ENCODE measurements around the gene LRP1B. TPM values are rescaled to one million over a fixed set of nuclear protein-coding genes. Genes with fewer than 3 reads are reported as not detected.

Gene LRP1B
- total RNA-seq, 1 experiment from 2014 or later: 0.21 TPM

- Mint-ChIP-seq H3K4me3 (ENCODE audit: low read depth, unreplicated experiment) (no peak overlapping the region), H3K9me3 (ENCODE audit: low read depth, unreplicated experiment) (no peaks in the 10 kb centered on the region), H3K4me1 (ENCODE audit: low read depth, unreplicated experiment) (no peaks in the 10 kb centered on the region), H3K36me3 (ENCODE audit: insufficient read depth, unreplicated experiment) (no peaks in the 10 kb centered on the region), H3K27me3 (ENCODE audit: unreplicated experiment) (no peaks in the 10 kb centered on the region), H3K27ac (ENCODE audit: unreplicated experiment) (no peak overlapping the region)
- no peak for DNase-seq
- intact Hi-C loops (cut with micrococcal nuclease; ENCODE audit: unreplicated experiment): no loop called here
- CTCF ChIA-PET: no interaction called here
- no peak for TF ChIP-seq CTCF (IDR thresholded peaks at IDR 0.05; ENCODE audit: unreplicated experiment)
- BruUV-seq (replicated peaks): no TSS peak
Observed at GRCh38 chr2:140203347-140203746, 1927.5 kb downstream of the LRP1B start.

- no peak for DNase-seq
- no TSS peak for BruUV-seq (replicated peaks)
- no peak for TF ChIP-seq CTCF (IDR thresholded peaks at IDR 0.05; ENCODE audit: unreplicated experiment)
- Mint-ChIP-seq H3K9me3 (ENCODE audit: low read depth, unreplicated experiment) (no peaks in the 10 kb centered on the region), H3K27ac (ENCODE audit: unreplicated experiment) (no peak overlapping the region), H3K4me1 (ENCODE audit: low read depth, unreplicated experiment) (no peaks in the 10 kb centered on the region), H3K36me3 (ENCODE audit: insufficient read depth, unreplicated experiment) (no peaks in the 10 kb centered on the region), H3K4me3 (ENCODE audit: low read depth, unreplicated experiment) (no peak overlapping the region), H3K27me3 (ENCODE audit: unreplicated experiment) (no peaks in the 10 kb centered on the region)
- intact Hi-C loops (cut with micrococcal nuclease; ENCODE audit: unreplicated experiment): no loop called here
- CTCF ChIA-PET: no interaction called here
Observed at GRCh38 chr2:140201572-140201971, 1929.2 kb downstream of the LRP1B start.

- no peak overlapping the region for H3K27ac Mint-ChIP-seq (ENCODE audit: unreplicated experiment)
- H3K4me1 Mint-ChIP-seq (ENCODE audit: low read depth, unreplicated experiment): no peaks in the 10 kb centered on the region
- no peaks in the 10 kb centered on the region for H3K36me3 Mint-ChIP-seq (ENCODE audit: insufficient read depth, unreplicated experiment)
- intact Hi-C loops (cut with micrococcal nuclease; ENCODE audit: unreplicated experiment): no loop called here
- TF ChIP-seq CTCF (IDR thresholded peaks at IDR 0.05; ENCODE audit: unreplicated experiment): no peak
- CTCF ChIA-PET: no interaction called here
- BruUV-seq (replicated peaks): no TSS peak
- no peaks in the 10 kb centered on the region for H3K27me3 Mint-ChIP-seq (ENCODE audit: unreplicated experiment)
- no peak overlapping the region for H3K4me3 Mint-ChIP-seq (ENCODE audit: low read depth, unreplicated experiment)
- no peak for DNase-seq
- H3K9me3 Mint-ChIP-seq (ENCODE audit: low read depth, unreplicated experiment): no peaks in the 10 kb centered on the region
Observed at GRCh38 chr2:140200764-140201163, 1930.1 kb downstream of the LRP1B start.

GRCh38 chr2:140200307-140200706, 1930.5 kb downstream of the LRP1B start:
- Mint-ChIP-seq H3K9me3 (ENCODE audit: low read depth, unreplicated experiment) (peaks cover 2% of the 10 kb centered on the region), H3K4me1 (ENCODE audit: low read depth, unreplicated experiment) (no peaks in the 10 kb centered on the region), H3K27ac (ENCODE audit: unreplicated experiment) (no peak overlapping the region), H3K27me3 (ENCODE audit: unreplicated experiment) (no peaks in the 10 kb centered on the region), H3K4me3 (ENCODE audit: low read depth, unreplicated experiment) (no peak overlapping the region), H3K36me3 (ENCODE audit: insufficient read depth, unreplicated experiment) (no peaks in the 10 kb centered on the region)
- intact Hi-C loops (cut with micrococcal nuclease; ENCODE audit: unreplicated experiment): no loop called here
- no TSS peak for BruUV-seq (replicated peaks)
- CTCF ChIA-PET: no interaction called here
- no peak for TF ChIP-seq CTCF (IDR thresholded peaks at IDR 0.05; ENCODE audit: unreplicated experiment)
- no peak for DNase-seq

GRCh38 chr2:140199312-140199711, 1931.5 kb downstream of the LRP1B start:
- Mint-ChIP-seq H3K36me3 (ENCODE audit: insufficient read depth, unreplicated experiment) (no peaks in the 10 kb centered on the region), H3K4me1 (ENCODE audit: low read depth, unreplicated experiment) (no peaks in the 10 kb centered on the region), H3K27me3 (ENCODE audit: unreplicated experiment) (no peaks in the 10 kb centered on the region), H3K27ac (ENCODE audit: unreplicated experiment) (no peak overlapping the region), H3K9me3 (ENCODE audit: low read depth, unreplicated experiment) (peaks cover 3% of the 10 kb centered on the region), H3K4me3 (ENCODE audit: low read depth, unreplicated experiment) (no peak overlapping the region)
- no TSS peak for BruUV-seq (replicated peaks)
- CTCF ChIA-PET: no interaction called here
- TF ChIP-seq CTCF (IDR thresholded peaks at IDR 0.05; ENCODE audit: unreplicated experiment): no peak
- no peak for DNase-seq
- intact Hi-C loops (cut with micrococcal nuclease; ENCODE audit: unreplicated experiment): no loop called here
